GM18498 (cell line): Measurements from ENCODE around the gene PARP1.

Source experiments
- ATAC-seq: cut with Tn5 transposase; IDR thresholded peaks from one replicate; pipeline ENCODE4 v1.9.1; 2021; ENCODE audit warnings: mild to moderate bottlenecking, moderate library complexity; ENCODE audit not compliant: unreplicated experiment

The PARP1 gene

GRCh38 chr1:226408285-226409184 lies 642 bp upstream of the PARP1 start:
- ATAC-seq, result no peak

- no peak for ATAC-seq
These were observed 745 bp downstream of the PARP1 start for GRCh38 chr1:226407199-226407496.

GRCh38 chr1:226406401-226406881 lies 1.5 kb downstream of the PARP1 start:
- ATAC-seq, result no peak

GRCh38 chr1:226405411-226405988 lies 2.4 kb downstream of the PARP1 start:
- no peak for ATAC-seq

GRCh38 chr1:226404904-226405222 lies 3.0 kb downstream of the PARP1 start:
- no peak for ATAC-seq

- no peak for ATAC-seq
These were observed 3.6 kb downstream of the PARP1 start for GRCh38 chr1:226404063-226404903.

- ATAC-seq, result no peak
These were observed 4.5 kb downstream of the PARP1 start for GRCh38 chr1:226403201-226404034.

GRCh38 chr1:226402739-226403165 lies 5.1 kb downstream of the PARP1 start:
- ATAC-seq, result no peak

- no peak for ATAC-seq
These were observed 6.3 kb downstream of the PARP1 start for GRCh38 chr1:226401355-226402303.

GRCh38 chr1:226400519-226401354 lies 7.2 kb downstream of the PARP1 start:
- ATAC-seq, result no peak

GRCh38 chr1:226397955-226398636 lies 9.8 kb downstream of the PARP1 start:
- ATAC-seq, result no peak

- ATAC-seq, result no peak
These were observed 10.6 kb downstream of the PARP1 start for GRCh38 chr1:226397011-226397926.

GRCh38 chr1:226395753-226396152 lies 12.1 kb downstream of the PARP1 start:
- no peak for ATAC-seq

- no peak for ATAC-seq
These were observed 13.4 kb downstream of the PARP1 start for GRCh38 chr1:226394462-226394861.

- no peak for ATAC-seq
These were observed 17.2 kb downstream of the PARP1 start for GRCh38 chr1:226390681-226391080.

- ATAC-seq, result no peak
These were observed 19.8 kb downstream of the PARP1 start for GRCh38 chr1:226388131-226388530.

- no peak for ATAC-seq
These were observed 23.2 kb downstream of the PARP1 start for GRCh38 chr1:226384717-226385116.
